Mammary epithelial cell (primary cell): Measurements from ENCODE around the gene INSL3.

Experiments used
- EZH2 ChIP-seq: IDR thresholded peaks from 2 replicates; pipeline ENCODE4 v1.6.1; 2012; ENCODE audit warnings: low read length, inconsistent platforms, borderline replicate concordance
- TF ChIP-seq, protein P1 (sequence below), 2 donors: IDR thresholded peaks in 1 of 2; conservative IDR thresholded peaks in 1 of 2; 2 replicates each; pipeline ENCODE4 v1.5.1; 2011 to 2012; ENCODE audit warnings: inconsistent platforms in 2 of 2, low read length in 2 of 2, mild to moderate bottlenecking in 2 of 2, control low read depth in 1 of 2, low read depth in 1 of 2; ENCODE audit not compliant: insufficient read depth in 1 of 2; ENCODE audit errors: extremely low read depth in 1 of 2

DNA sequence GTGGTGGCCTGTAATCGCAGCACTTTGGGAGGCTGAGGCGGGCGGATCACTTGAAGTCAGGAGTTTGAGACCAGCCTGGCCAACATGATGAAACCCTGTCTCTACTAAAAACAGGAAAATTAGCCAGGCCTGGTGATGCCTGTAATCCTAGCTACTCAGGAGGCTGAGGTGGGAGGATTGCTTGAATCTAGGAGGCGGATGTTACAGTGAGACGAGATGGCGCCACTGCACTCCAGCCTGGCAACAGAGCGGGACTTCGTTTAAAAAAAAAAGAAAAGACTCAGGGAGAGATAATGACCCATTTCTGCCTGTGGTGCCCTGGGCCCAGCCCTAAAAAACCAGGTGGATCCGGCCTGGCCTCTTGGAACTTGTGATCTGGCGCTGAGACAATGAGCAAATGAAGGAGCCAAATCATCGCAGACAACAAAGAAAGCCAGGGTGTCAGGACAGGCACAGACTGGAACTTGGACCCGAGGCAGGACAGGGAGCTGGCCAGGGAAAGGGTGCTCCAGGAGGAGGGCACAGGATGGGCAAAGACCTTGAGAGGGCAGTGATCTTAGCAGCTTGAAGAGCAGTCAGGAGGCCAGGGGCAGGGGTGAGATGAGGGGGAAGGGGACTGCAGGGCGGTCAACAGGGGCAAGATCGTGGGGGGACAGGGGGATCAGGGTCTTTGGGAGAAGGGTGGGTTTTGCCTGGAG is 27.4 kb upstream of the INSL3 start:
- TF ChIP-seq, protein P1, sequence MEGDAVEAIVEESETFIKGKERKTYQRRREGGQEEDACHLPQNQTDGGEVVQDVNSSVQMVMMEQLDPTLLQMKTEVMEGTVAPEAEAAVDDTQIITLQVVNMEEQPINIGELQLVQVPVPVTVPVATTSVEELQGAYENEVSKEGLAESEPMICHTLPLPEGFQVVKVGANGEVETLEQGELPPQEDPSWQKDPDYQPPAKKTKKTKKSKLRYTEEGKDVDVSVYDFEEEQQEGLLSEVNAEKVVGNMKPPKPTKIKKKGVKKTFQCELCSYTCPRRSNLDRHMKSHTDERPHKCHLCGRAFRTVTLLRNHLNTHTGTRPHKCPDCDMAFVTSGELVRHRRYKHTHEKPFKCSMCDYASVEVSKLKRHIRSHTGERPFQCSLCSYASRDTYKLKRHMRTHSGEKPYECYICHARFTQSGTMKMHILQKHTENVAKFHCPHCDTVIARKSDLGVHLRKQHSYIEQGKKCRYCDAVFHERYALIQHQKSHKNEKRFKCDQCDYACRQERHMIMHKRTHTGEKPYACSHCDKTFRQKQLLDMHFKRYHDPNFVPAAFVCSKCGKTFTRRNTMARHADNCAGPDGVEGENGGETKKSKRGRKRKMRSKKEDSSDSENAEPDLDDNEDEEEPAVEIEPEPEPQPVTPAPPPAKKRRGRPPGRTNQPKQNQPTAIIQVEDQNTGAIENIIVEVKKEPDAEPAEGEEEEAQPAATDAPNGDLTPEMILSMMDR (conservative IDR thresholded peaks at IDR 0.05 in 1 of 2, IDR thresholded peaks at IDR 0.05 in 1 of 2; ENCODE audit: extremely low read depth in 1 of 2, insufficient read depth in 1 of 2, low read depth in 1 of 2, low read length in 2 of 2), result no peak
- TF ChIP-seq EZH2, result no peak
